Measurements from ENCODE around the gene LMNB1. TPM values are rescaled to one million over a fixed set of nuclear protein-coding genes. Genes with fewer than 3 reads are reported as not detected.

Gene LMNB1
- total and polyA plus RNA-seq, 2 of the 13 experiments (the other 11 are each of a cell fraction or from before 2014, with no cell fraction given), result 12.5 to 159 TPM

DNA sequence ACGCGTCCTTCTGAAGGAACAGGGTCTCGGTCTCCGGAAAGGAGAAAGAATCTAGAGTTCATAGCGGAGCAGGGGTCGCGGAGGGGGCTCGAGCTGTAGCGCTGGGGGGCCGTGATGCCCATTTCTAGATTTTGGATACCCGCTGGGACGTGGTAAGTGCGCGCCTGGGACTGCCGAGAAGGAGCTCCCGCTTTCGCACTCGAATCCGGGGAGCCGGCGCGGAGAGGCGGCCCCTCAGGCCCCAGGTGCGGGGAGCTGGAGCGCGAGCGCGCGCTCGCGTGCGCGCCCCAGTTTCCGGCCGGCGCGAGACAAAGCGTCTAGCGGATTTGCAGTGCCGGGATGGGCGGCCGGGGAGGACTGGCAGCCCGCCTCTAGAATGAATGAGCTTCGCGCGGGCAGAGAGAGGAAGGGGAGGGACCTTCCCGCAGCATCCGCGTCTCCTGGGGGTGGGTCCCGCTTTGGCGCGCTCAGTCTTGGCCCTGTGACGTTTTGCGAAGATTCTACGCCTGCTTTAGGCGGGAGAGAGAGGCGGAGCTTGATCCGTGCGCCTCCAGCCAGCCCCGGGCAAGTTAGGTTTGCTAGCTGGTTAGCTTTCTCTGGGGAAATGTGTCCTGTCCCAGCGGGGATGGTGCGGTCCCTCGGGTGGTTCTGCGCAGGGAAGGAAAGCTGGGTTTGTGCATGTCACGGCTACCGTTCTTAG is 1.2 kb downstream of the LMNB1 start (continued):
- TF ChIP-seq SMAD1 (CRISPR knock-in tag; IDR thresholded peaks at IDR 0.05; ENCODE audit: borderline replicate concordance, low read depth), result no peak
- TF ChIP-seq ZNF737 (CRISPR knock-in tag; IDR thresholded peaks at IDR 0.05; ENCODE audit: borderline replicate concordance), result no peak
- no peak for TF ChIP-seq GPBP1L1 (CRISPR knock-in tag; IDR thresholded peaks at IDR 0.05)
- no peak for TF ChIP-seq FOXM1 (CRISPR knock-in tag; IDR thresholded peaks at IDR 0.05)
- TF ChIP-seq ZNF329 (CRISPR knock-in tag; IDR thresholded peaks at IDR 0.05; ENCODE audit: low read depth), result no peak
- TF ChIP-seq ZNF468 (CRISPR knock-in tag; IDR thresholded peaks at IDR 0.05), result no peak
- no peak for TF ChIP-seq ZNF746 (CRISPR knock-in tag; IDR thresholded peaks at IDR 0.05)
- no peak for TF ChIP-seq PRDM4 (CRISPR knock-in tag; IDR thresholded peaks at IDR 0.05; ENCODE audit: borderline replicate concordance)
- TF ChIP-seq ARNT2 (CRISPR knock-in tag; IDR thresholded peaks at IDR 0.05; ENCODE audit: low read depth), result no peak
- no peak for TF ChIP-seq ZNF33A (CRISPR knock-in tag; IDR thresholded peaks at IDR 0.05; ENCODE audit: borderline replicate concordance)
- TF ChIP-seq NR2F1 (CRISPR knock-in tag; IDR thresholded peaks at IDR 0.05), result no peak
- no peak; the same call in 1 of the 2 replicates for TF ChIP-seq ZNF703 (CRISPR knock-in tag; IDR thresholded peaks at IDR 0.05; ENCODE audit: borderline replicate concordance)
- no peak for TF ChIP-seq JUNB (CRISPR knock-in tag; IDR thresholded peaks at IDR 0.05; ENCODE audit: borderline replicate concordance)
- TF ChIP-seq GTF3A (CRISPR knock-in tag; conservative IDR thresholded peaks at IDR 0.05), result no peak
- TF ChIP-seq ARID4A (CRISPR knock-in tag; IDR thresholded peaks at IDR 0.05; ENCODE audit: borderline replicate concordance), result peak; percentile 84
- peak; percentile 88 for TF ChIP-seq ZNF501 (CRISPR knock-in tag; IDR thresholded peaks at IDR 0.05)
- 0 out of 2 replicates have a peak, but pooled peaks have one; percentile 6 for TF ChIP-seq ZMAT3 (CRISPR knock-in tag; conservative IDR thresholded peaks at IDR 0.05)
- TF ChIP-seq ZNF350 (CRISPR knock-in tag; IDR thresholded peaks at IDR 0.05; ENCODE audit: borderline replicate concordance, low read depth), result peak; percentile 50; the same call in 1 of the 2 replicates
- TF ChIP-seq CAMTA2 (CRISPR knock-in tag; IDR thresholded peaks at IDR 0.05; ENCODE audit: borderline replicate concordance), result no peak
- no peak for TF ChIP-seq TRIM24 (CRISPR knock-in tag; IDR thresholded peaks at IDR 0.05)
- TF ChIP-seq ZNF616 (CRISPR knock-in tag; IDR thresholded peaks at IDR 0.05; ENCODE audit: low read depth), result no peak
